Measurements from ENCODE around the gene HNRNPF. TPM values are rescaled to one million over a fixed set of nuclear protein-coding genes. Genes with fewer than 3 reads are reported as not detected.
A peak's percentile ranks its signal among the peaks of the same experiment; 100 is the strongest.

Gene HNRNPF
- total and polyA plus RNA-seq, 7 donors, result 101 to 194 (median 134) TPM

- Histone ChIP-seq H3K27ac (no peak overlapping the region), H3K4me1 (peaks cover 0 to 84% (median 66%) of the 10 kb centered on the region in 4 donors), H3K9me3 (no peaks in the 10 kb centered on the region), H3K4me3 (no peak overlapping the region), H3K36me3 (peaks cover 0 to 5% (median 2%) of the 10 kb centered on the region in 4 donors), H3K27me3 (no peaks in the 10 kb centered on the region)
- intact Hi-C loops (cut with DNase I), result no loop called here
- no peak for DNase-seq
- TF ChIP-seq POLR2A (IDR thresholded peaks at IDR 0.05), result no peak
- no peak for TF ChIP-seq EP300 (IDR thresholded peaks at IDR 0.05)
- no peak for TF ChIP-seq CTCF (IDR thresholded peaks at IDR 0.05)
- no peak for TF ChIP-seq POLR2AphosphoS5 (IDR thresholded peaks at IDR 0.05)
- 57 to 73% methylated on average over 7 of the region's 7 CpGs for WGBS, 2 donors
Measured at GRCh38 chr10:43402880-43403452, 6.0 kb downstream of the HNRNPF start.

GRCh38 chr10:43402176-43402575 lies 6.8 kb downstream of the HNRNPF start:
- no peaks in the 10 kb centered on the region for H3K9me3 ChIP-seq
- no peak overlapping the region for H3K4me3 ChIP-seq
- no peak for DNase-seq
- 44 to 54% methylated on average over 4 of the region's 4 CpGs for WGBS, 2 donors
- intact Hi-C loops (cut with DNase I), result no loop called here
- peaks cover 0 to 90% (median 72%) of the 10 kb centered on the region in 4 donors for H3K4me1 ChIP-seq
- H3K36me3 ChIP-seq, result peaks cover 0 to 5% (median 2%) of the 10 kb centered on the region in 4 donors
- TF ChIP-seq EP300 (IDR thresholded peaks at IDR 0.05) (no peak), CTCF (IDR thresholded peaks at IDR 0.05) (no peak), POLR2A (IDR thresholded peaks at IDR 0.05) (no peak), POLR2AphosphoS5 (IDR thresholded peaks at IDR 0.05) (no peak)
- H3K27me3 ChIP-seq, result no peaks in the 10 kb centered on the region
- no peak overlapping the region for H3K27ac ChIP-seq

- Histone ChIP-seq H3K4me3 (no peak overlapping the region), H3K27ac (no peak overlapping the region), H3K27me3 (no peaks in the 10 kb centered on the region), H3K36me3 (peaks cover 0 to 5% (median 2%) of the 10 kb centered on the region in 4 donors), H3K9me3 (no peaks in the 10 kb centered on the region), H3K4me1 (peaks cover 0 to 89% (median 70%) of the 10 kb centered on the region in 4 donors)
- 66 to 88% methylated on average over 2 of the region's 2 CpGs for WGBS, 2 donors
- DNase-seq, result no peak
- intact Hi-C loops (cut with DNase I), result no loop called here
- no peak for TF ChIP-seq CTCF (IDR thresholded peaks at IDR 0.05)
- TF ChIP-seq POLR2AphosphoS5 (IDR thresholded peaks at IDR 0.05), result no peak
- TF ChIP-seq EP300 (IDR thresholded peaks at IDR 0.05), result no peak
- TF ChIP-seq POLR2A (IDR thresholded peaks at IDR 0.05), result no peak
Measured at GRCh38 chr10:43401627-43402026, 7.4 kb downstream of the HNRNPF start.

GRCh38 chr10:43399320-43400310 lies 9.4 kb downstream of the HNRNPF start:
- H3K4me1 ChIP-seq, result peaks cover 0 to 82% (median 67%) of the 10 kb centered on the region in 4 donors
- peak; percentile 45 for DNase-seq
- TF ChIP-seq EP300 (IDR thresholded peaks at IDR 0.05), result no peak
- no peak for TF ChIP-seq CTCF (IDR thresholded peaks at IDR 0.05)
- H3K27me3 ChIP-seq, result no peaks in the 10 kb centered on the region
- WGBS, 2 donors, result 80% methylated on average over 5 of the region's 5 CpGs
- H3K27ac ChIP-seq, result no peak overlapping the region
- intact Hi-C loops (cut with DNase I), result loop anchor here (5.0 to 10.0 kb wide), 3 partner anchors 37 to 265 kb away; partner anchors contain the start of genes CSGALNACT2 and ZNF239
- H3K4me3 ChIP-seq, result no peak overlapping the region
- H3K36me3 ChIP-seq, result peaks cover 0 to 9% (median 2%) of the 10 kb centered on the region in 4 donors
- H3K9me3 ChIP-seq, result no peaks in the 10 kb centered on the region
